Ovary (tissue), 10 donors: Measurements from ENCODE around the gene NENF. TPM values are rescaled to one million over a fixed set of nuclear protein-coding genes. Genes with fewer than 3 reads are reported as not detected.
"Not testable (repeated sequence)": the region's sequence is repeated elsewhere in the genome, so short reads cannot be mapped to it uniquely, and the experiment has no call there.

Experiments used
- DNase-seq, 5 donors: peaks; one replicate each; pipeline ENCODE4 v3.0.0-alpha.2; 2019 to 2020
- H3K27ac ChIP-seq, 2 donors: fragments of 200-600 bp; one replicate each; pipeline versions ENCODE4 v1.5.1 to v1.8.0; 2019 to 2022
- H3K27me3 ChIP-seq: fragments of 200-600 bp; one replicate; pipeline ENCODE4 v1.8.0; 2022
- H3K36me3 ChIP-seq: fragments of 200-600 bp; sonication (generic); one replicate; pipeline ENCODE4 v1.5.1; 2019
- H3K4me1 ChIP-seq: one replicate; pipeline ENCODE4 v1.8.1; 2013; ENCODE audit warnings: mild to moderate bottlenecking, moderate library complexity; ENCODE audit not compliant: insufficient read depth
- H3K4me3 ChIP-seq: fragments of 200-600 bp; sonication (generic); one replicate; pipeline ENCODE4 v1.5.1; 2017
- H3K9me3 ChIP-seq, 2 donors: fragments of 200-600 bp in 1 of 2; sonication (generic) in 1 of 2; one replicate each; pipeline versions ENCODE4 v1.5.1 to v1.8.1; 2013 to 2019; ENCODE audit warnings: mild to moderate bottlenecking in 1 of 2, moderate library complexity in 1 of 2
- CTCF ChIP-seq, 3 donors: fragments of 450-650 bp in 2 of 3; fragments of 200-600 bp in 1 of 3; IDR thresholded peaks; one replicate each; pipeline versions ENCODE4 v1.5.1 to v1.8.0; 2016 to 2022; ENCODE audit warnings: antibody characterized with exemption in 3 of 3, mild to moderate bottlenecking in 1 of 3
- EP300 ChIP-seq: sonication (generic); formaldehyde crosslinking; IDR thresholded peaks from one replicate; pipeline ENCODE4 v1.6.1; 2017; ENCODE audit warnings: antibody characterized with exemption
- POLR2A ChIP-seq: fragments of 450-650 bp; IDR thresholded peaks from one replicate; pipeline ENCODE4 v1.6.1; 2017; ENCODE audit warnings: antibody characterized with exemption, mild to moderate bottlenecking, moderate library complexity
- WGBS, 3 donors: extraction: QIAGEN DNeasy Blood & Tissue Kit in 1 of 3; methylation state at CpG; one replicate each; pipeline versions ENCODE4 v1.1.5 to v1.1.7; 2013 to 2017; 5-methylcytosine and 5-hydroxymethylcytosine counted together
- intact Hi-C, 4 donors: fragments of 100-400 bp; cut with DNase I; formaldehyde crosslinking; loops; one replicate each; pipeline versions ENCODE4 v1.11.0 to v1.15.1; 2022 to 2023
- long read RNA-seq, 3 donors: library from polyadenylated mRNA in 2 of 3; unstranded in 2 of 3; transcript quantifications; one replicate each; pipeline ENCODE4 v2.0.0 and lab custom pipeline, GENCODE V29; 2021 to 2026
- polyA plus RNA-seq, 2 donors: library from polyadenylated mRNA; stranded (reverse); fragments of 200-250 nt in 1 of 2; fragments of 350-450 nt in 1 of 2; fragmentation: Illumina TruSeq in 1 of 2; extraction: RNeasy Lipid Tissue Mini Kit (QIAGEN cat#74804) in 1 of 2; gene quantifications; one replicate each; pipeline ENCODE4 v1.2.3, GENCODE V29; 2013 to 2014
- total RNA-seq, 7 donors: library from RNA; depleted of rRNA in 2 of 7; stranded (reverse); fragments of >200 nt in 2 of 7; fragmentation: NEBNext Ultra II Directional in 3 of 7; extraction: Animal tissue kit (Norgen Biotek cat#: 25700) in 3 of 7; gene quantifications; one replicate each; pipeline versions ENCODE4 v1.1.0 to v1.2.4, GENCODE V29; 2016 to 2023
- donor health status: DM: no; HTN: no; CAD: no; lungs with moderate emphysema.
- donor health status: DM: no; HTN: no; CAD: no.
- donor health status: Bipolar disorder and iron deficiency.
- donor health status: DM: yes; HTN: yes; CAD: no.
- donor health status: DM: no; HTN: no; CAD: no.
- donor health status: DM: yes; HTN: yes; CAD: no.

The NENF gene
- total RNA-seq = 100 to 1,000 TPM in 5 of 7 donors, 10 to 100 TPM in 2; 84.7 to 192 (median 102) TPM
- 100 to 1,000 TPM in 1 of 2 donors, 10 to 100 TPM in 1; 95.7 to 130 TPM for polyA plus RNA-seq
- long read RNA-seq, donor 1, partial matches to known transcripts = 5 of 5 reads
- long read RNA-seq, donor 1, other reads (novel, unspliced or antisense) = 0 of 5 reads
- long read RNA-seq, donor 2, transcript NENF-204 (3 exons, 845 nt) = minor isoform, 5 of 93 reads
- long read RNA-seq, donor 2, transcript NENF-201 (4 exons, 949 nt) = major isoform, 82 of 93 reads
- long read RNA-seq, donor 2, partial matches to known transcripts = 5 of 93 reads
- long read RNA-seq, donor 2, other reads (novel, unspliced or antisense) = 0 of 93 reads
- long read RNA-seq, donor 3, transcript NENF-201 (4 exons, 949 nt) = major isoform, 105 of 136 reads
- long read RNA-seq, donor 3, transcript NENF-204 (3 exons, 845 nt) = minor isoform, 20 of 136 reads
- long read RNA-seq, donor 3, partial matches to known transcripts = 6 of 136 reads
- long read RNA-seq, donor 3, other reads (novel, unspliced or antisense) = 2 of 136 reads

GRCh38 chr1:212432661-212433576, at the start of gene NENF:
Gene NENF (plus strand): TSS chr1:212432920. CDS start chr1:212432944, 24 bp downstream.
- Histone ChIP-seq H3K4me3 (peak within 1 kb of the TSS; percentile 80), H3K4me1 (peaks cover 6% of the 10 kb centered on the region), H3K9me3 (no peaks in the 10 kb centered on the region), H3K27me3 (no peaks in the 10 kb centered on the region), H3K36me3 (no peaks in the 10 kb centered on the region), H3K27ac (peak within 1 kb of the TSS; percentile 90 to 96)
- peak; percentile 78 to 88 (median 84) for DNase-seq
- 1% methylated on average over 41 to 86 of the region's 86 CpGs for WGBS, 3 donors
- intact Hi-C loops = no loop called here
- TF ChIP-seq CTCF (IDR thresholded peaks at IDR 0.05) (no peak), POLR2A (peak; percentile 64)

- WGBS, 3 donors = 71 to 89% (median 82%) methylated on average over 1 of the region's 1 CpG
- no peaks in the 10 kb centered on the region for H3K27me3 ChIP-seq
- no peak overlapping the region for H3K27ac ChIP-seq
- intact Hi-C loops = no loop called here
- no peaks in the 10 kb centered on the region for H3K4me1 ChIP-seq
- H3K4me3 ChIP-seq = no peak overlapping the region
- TF ChIP-seq CTCF (IDR thresholded peaks at IDR 0.05) (no peak), POLR2A (no peak), EP300 (no peak)
- no peaks in the 10 kb centered on the region for H3K36me3 ChIP-seq
- DNase-seq = no peak
- H3K9me3 ChIP-seq = peaks cover 0 to 2% of the 10 kb centered on the region in 2 donors
These were observed 46.7 kb upstream of the NENF start for GRCh38 chr1:212386029-212386428.

GRCh38 chr1:212388985-212389716, 43.6 kb upstream of the NENF start:
- DNase-seq = no peak
- 88 to 97% (median 93%) methylated on average over 1 of the region's 1 CpG for WGBS, 3 donors
- Histone ChIP-seq H3K27me3 (no peaks in the 10 kb centered on the region), H3K4me3 (no peak overlapping the region), H3K9me3 (peaks cover 0 to 4% of the 10 kb centered on the region in 2 donors), H3K36me3 (no peaks in the 10 kb centered on the region), H3K4me1 (no peaks in the 10 kb centered on the region), H3K27ac (no peak overlapping the region)
- TF ChIP-seq CTCF (IDR thresholded peaks at IDR 0.05) (no peak), POLR2A (no peak), EP300 (no peak)
- intact Hi-C loops = no loop called here

GRCh38 chr1:212395678-212396437, 36.9 kb upstream of the NENF start:
- H3K4me3 ChIP-seq, H3K9me3 ChIP-seq, H3K4me1 ChIP-seq, H3K36me3 ChIP-seq, H3K27me3 ChIP-seq, intact Hi-C loops, DNase-seq, H3K27ac ChIP-seq: not testable (repeated sequence)
- 95 to 96% (median 96%) methylated on average over 5 to 6 of the region's 6 CpGs for WGBS, 3 donors
